Amygdala (tissue), 56 donors: ENCODE measurements around the gene ORC1.

ENCODE experiments used
- DNase-seq, 56 donors: peaks; one replicate each; lab custom pipeline; 2025; lab: John Stamatoyannopoulos, UW

Gene ORC1

DNA sequence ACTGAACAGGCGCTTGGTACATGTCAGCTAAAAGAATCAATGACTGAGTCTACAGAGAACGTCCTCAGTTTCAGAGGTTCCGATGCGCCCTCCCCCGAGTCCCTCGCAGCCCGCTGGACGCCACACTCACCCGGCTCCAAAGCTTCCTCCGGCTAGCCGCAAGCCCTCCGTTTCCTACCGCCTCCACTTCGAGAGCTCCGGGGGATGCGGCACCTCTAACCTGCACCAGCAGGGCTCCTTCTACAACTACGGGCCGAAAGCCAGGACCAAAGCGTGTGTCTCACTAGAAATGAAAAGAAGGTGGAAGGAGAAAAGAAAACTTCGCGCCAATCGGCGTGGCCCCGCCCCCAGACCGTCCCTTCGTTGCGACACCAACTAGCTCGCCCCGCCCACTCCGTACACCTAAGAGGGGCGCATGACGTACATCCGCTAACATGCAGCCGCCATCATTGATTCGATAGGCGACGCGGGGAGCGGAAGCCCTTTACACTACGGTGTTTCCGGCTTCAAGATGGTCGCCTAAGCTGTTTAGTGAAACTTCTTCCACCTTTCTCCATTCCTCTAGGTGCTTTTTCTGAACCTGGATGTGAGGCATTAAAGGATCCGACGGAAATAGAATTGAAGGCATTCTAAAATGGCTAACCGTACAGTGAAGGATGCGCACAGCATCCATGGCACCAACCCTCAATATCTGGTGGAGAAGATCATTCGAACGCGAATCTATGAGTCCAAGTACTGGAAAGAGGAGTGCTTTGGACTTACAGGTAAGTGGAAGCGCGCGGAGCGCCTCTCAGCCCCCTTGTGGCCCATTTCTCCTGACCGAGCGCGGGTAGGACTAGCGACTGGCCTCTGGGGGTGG lies at the start of gene ORC1, which contains the start of gene PRPF38A:
TSS of gene ORC1 (minus strand) at position 308 of the 859 bp plus-strand sequence. CDS start 2,200 bp downstream, outside the sequence.
TSS of gene PRPF38A (plus strand) at position 487 of the 859 bp plus-strand sequence. CDS start at position 635, 148 bp downstream.
- peak; percentile 36 to 98 (median 93) for DNase-seq

DNA sequence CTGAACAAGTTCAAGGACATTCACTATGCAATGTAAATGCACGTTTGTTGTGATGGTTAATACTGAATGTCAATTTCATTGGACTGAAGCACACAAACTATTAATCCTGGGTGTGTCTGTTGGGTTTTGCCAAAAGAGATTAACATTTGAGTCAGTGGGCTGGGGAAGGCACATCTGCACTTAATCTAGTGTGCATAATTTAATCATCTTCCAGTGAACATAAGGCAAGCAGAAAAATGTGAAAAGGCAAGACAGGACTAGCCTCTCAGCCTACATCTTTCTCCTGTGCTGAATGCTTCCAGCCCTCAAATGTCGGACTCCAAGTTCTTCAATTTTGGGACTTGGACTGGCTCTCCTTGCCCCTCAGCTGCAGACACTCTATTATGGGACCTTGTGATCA lies 40.2 kb upstream of the ORC1 start:
- DNase-seq: no peak

DNA sequence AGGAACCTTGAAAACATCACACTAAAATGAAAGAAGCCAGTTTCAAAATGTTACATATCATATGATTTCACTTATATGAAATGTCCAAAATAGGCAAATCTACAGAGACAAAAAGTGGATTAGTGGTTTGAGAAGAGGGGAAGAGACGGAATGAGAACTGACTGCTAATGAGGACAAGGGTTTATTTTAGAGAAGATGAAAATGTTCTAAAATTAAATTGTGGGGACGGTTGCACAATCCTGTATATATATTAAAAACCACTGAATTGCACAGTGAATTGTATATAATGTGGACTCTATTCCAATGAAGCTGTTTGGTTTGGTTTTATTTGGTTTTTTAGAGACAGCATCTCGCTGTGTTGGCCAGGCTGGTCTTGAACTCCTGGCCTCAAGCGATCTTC lies 35.8 kb upstream of the ORC1 start:
- DNase-seq: no peak

DNA sequence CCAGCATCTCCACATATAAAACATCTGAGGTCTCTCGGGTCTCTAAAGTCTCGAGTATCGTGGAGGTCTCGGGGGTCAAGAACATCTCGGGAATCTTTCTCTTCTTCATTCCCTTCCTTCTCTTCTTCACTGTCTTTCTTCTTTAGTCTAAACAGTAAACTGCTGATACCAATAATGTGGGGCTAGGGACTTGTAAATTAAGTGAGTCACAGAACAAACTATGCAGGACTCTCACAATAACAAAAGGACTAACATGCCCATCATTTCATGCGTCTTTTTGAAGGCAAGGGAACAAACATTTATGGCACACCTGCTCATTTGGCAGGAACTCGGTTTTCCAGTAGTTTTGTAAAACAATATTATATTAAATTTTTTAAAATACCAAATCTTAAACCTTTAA lies 32.6 kb upstream of the ORC1 start:
- DNase-seq: no peak

DNA sequence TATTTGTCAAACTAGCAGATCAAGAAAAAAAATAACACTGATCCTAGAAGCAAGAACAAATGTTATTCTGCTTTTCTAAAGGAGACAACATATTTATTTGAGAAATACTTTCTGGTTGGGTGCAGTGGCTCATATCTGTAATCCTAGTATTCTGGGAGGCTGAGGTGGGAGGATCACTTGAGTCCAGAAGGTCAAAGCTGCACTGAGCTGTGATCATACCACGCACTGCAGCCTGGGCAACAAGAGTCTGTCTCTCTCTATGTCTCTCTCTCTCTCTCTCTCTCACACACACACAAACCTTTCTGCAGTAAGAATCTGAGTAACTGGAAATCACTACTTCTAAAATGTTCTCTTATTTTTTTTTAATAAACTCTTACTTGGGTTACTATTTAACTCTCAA lies 31.4 kb upstream of the ORC1 start:
- no peak for DNase-seq

DNA sequence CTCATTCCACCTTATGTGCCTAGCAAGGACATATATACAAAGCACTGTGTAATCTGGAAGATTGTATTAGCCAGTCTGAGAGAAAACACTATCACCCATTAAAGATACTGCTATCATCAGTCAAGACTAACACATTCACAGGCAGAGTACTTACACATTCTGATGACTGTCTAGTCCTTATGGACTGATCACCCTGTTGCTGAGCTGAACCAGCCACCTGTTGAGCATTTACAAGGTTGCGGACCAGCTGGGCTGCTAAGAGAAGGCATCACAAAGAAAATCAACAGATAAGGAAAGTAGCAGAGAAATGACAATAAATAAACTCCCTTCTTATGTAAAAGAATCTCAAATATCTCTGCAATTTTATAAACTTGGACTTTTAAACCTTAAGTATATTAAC lies 31.0 kb upstream of the ORC1 start:
- no peak for DNase-seq

DNA sequence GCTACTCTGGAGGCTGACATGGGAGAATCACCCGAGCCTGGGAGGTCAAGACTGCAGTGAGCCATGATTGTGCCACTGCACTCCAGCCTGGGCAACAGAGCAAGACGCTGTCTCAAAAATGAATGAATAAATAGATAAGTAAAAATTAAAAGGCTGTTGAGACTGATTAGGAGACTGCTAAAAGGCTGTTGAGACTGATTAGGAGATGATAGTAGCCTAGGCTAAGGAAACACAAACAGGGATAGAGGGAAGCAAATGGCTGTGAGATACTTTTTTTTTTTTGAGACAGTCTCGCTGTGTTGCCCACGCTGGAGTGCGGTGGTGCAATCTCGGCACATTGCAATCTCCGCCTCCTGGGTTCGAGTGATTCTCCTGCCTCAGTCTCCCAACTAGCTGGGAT lies 28.6 kb upstream of the ORC1 start:
- DNase-seq: no peak

DNA sequence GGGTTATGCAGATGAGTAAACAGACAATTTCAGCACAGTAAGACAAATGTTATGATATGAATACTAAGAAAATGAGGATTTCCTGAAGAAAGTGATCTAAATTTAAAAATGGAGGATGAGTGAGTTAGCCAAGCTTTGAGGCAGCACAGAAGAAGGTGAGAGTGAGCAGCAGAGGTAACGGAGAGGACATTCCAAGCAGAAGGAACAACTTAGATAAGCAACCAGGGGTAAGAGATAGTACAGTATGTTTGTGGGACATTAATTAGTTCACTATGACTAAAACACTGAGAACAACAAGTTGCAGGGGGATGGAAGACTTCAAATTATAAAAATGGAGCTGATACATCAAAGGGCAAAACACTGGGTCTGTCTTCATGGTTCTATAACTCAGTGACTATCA lies 22.9 kb upstream of the ORC1 start:
- no peak for DNase-seq

DNA sequence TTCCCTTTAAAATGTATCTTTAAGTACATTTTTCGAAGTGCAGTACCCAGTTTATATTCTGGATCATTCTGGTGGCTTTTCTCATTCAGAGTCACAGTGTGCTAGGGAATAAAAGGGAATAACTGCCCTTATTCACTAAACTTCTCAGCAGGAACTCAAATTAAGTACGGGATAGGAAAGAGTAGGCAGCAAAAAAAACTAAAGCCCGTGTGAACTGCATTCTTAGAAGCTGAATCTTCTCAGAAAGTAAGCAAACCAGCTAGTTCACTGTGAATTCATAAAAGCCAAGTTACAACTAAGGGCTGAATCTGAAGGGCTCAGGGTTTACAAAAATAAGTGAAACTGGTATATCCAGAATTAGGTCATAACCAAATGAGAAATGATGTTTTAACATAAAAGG lies 22.1 kb upstream of the ORC1 start:
- DNase-seq: no peak

DNA sequence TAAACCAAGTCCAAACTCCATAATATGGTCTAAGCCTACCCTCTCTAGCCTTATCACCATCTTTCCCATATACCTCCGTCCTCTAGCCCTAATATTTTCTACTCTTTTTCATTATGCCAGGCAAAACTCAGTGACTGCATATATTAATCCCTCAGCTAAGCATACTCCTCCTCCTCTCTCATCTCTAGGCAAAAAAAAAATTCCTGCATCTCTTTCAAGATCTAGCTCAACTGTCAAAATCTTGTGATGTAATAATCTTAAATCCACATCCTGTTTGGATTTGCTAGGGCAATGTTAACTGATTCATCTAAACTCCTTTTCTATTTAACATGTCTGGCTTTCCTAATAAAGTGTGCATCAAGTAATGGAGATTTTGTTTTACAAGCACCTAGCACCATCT lies 20.6 kb upstream of the ORC1 start:
- no peak for DNase-seq

DNA sequence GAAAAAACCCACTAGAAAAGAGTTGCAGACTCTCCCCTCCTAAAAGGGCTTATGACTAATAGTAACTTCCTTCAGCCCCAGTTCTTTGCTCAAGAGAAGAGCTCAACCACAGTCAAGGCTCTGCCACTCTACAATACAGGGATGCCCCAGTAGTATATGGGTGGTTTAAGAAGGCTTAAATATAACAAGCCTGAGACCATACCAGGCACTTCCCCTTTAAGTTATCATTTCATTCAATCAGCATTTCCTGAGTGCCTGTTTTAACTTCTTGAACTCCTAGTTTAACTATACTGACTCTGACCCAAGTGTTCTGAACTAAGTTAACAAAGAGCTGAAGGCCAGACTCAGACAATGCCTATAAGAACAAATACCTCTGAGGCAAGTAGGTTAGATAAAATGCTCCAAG lies 20.0 kb upstream of the ORC1 start:
- no peak for DNase-seq

DNA sequence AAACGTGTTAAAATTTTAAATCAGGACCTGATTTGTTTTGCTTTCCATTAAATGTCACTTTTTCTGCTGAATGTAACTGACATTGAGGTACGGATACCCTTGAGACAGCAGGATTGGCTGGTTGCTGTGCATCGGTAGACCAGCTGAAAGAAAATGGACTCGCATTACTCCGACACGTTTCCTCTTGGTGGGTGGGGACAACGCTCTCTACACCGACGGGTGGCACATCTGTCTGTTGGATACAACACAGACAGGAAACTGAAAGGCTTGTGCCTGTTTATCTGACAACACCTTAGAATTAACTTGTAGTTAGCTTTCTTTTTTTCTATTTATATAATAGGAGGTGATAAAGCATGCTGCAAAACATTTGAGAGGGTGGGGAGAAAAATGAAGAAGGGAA lies 19.5 kb upstream of the ORC1 start:
- DNase-seq: no peak

DNA sequence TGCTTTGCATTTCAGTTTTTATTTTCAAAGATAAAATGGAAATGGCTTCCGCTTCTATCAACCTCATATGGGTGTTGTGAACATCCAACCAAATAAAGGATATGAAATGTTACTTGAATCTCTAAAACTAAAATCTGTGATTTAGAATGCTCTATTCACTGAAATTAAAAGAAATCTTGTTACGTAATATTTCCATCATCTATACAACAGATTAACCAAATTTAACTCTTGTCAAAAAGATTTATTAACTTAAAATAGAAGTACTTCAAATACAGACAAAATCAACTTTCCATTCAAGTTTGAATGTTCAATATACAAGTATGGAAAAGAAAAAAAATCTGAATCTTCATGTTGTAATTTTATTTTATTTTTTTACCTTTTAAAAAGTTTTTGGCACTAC lies 18.8 kb upstream of the ORC1 start:
- no peak for DNase-seq

DNA sequence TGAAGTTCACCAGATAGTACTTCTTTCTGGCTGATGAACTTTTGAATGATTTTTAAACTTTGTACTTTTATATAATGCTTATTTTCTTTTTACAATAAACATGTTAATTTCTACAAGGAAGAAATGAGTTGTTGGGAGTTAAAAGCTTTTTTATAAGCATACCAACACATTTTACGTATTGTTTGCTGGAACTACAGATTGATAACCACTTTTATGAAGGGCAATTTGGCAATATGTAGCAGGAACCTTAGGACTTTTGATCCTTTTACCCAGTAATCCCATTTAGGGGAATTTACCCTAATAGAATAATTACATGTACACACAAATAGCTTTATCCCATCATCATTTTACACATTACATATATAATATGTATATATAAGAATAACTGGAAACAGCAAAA lies 16.5 kb upstream of the ORC1 start:
- DNase-seq: no peak

DNA sequence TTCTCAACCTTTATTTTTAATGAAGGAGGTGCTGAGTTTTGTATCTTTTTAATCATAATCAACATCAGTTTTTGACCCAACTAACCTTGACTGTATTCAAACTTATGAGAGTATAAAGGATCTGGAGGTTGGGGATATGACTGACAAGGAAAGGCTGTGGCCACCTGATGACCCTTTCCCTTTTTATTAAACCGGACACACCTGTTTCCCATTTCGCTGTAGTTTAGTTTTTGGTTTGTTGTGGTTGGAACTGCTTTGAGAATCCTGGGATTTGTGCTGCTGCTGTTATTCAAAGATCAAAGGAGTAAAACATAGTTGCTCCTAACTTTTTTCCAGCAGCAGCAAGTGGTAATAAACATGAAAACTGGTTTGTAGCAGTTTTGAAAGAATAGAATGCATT lies 12.6 kb upstream of the ORC1 start:
- no peak for DNase-seq

DNA sequence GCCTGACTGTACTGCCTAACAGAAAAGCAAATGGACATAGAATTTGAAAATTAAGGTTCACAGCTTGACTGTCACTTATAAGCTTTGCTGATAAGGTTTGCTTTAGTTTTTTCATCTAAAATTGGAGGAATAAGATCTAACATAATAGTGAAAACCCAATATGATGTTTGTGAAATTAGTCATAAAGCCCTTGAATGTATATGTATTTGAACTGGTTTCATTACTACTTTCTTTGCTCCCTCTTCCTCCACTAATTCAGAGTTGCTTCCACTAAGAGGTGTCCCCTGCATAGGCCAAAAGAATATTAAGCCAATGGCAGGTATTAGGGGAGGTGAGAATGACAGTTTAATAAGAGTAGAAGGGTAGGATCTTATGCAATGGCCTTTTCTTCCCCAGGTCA lies 10.7 kb upstream of the ORC1 start:
- no peak for DNase-seq

DNA sequence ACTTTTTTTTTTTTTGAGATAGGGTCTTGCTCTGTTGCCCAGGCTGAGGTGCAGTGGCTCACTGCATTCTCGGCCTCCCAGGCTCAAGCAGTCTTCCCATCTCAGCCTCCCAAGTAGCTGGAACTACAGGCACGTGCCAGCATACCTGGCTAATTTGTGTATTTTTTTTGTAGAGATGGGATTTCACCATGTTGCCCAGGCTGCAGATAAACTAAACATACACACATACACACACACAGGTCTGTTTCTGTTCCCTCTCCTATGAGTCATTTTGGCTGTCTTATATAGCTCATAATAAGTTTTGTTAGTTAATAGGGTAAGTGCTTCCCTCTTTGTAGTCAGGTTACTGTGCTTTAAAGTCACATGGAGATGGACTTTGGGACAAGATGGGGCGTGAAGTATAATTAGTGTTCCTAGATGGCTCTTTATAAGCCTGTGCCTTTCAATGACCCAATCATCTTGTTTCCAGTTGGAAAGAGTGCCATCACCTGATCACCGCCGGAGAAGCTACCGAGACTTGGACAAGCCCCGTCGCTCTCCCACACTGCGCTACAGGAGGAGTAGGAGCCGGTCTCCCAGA lies 9.3 kb upstream of the ORC1 start:
- DNase-seq: no peak

DNA sequence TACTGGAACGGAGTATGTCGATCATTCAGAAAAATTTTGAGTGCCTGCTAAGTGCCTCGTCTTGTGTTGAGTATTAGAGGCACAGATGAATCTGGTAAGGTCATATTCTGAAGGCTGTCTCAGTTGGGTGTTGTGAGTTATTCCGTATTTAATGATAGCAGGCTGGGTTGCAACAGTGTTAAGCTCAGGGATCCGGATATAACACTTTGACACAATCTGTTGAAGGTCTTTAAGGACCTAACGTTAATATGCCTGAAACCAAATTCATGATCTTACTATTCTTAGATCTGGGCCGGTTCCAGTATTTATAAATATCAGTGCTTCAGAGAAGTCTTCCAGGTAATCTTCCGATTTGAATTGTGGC lies 734 bp upstream of the ORC1 start:
- DNase-seq: no peak

DNA sequence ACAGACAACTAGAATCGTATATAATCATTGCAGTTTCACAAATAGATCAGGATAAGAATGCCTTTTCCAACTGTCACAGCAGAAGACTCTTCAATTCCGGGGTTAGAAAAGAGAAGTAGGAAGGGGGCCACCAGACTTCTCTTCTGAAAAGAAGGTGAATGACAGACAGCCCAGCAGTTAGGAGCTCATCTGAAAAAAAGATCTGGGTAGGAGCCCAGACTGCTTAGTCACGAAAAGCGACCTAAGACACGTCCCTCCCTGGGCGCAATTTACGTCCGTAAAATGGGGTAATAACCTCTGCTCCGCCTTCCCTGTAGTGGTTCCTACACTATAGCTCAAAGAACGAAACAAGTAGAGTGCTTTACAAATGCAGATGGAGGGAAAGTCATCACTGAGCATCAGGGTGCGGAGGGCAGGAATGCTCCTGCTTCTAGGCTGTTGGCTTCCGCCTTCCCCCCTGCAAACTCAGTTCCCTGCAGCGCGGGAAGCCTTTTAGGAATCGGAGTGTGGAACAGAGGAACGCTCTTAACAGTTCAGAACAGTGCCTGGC lies 582 bp downstream of the ORC1 start:
- peak in 1 of 56 donors; percentile 18 for DNase-seq

DNA sequence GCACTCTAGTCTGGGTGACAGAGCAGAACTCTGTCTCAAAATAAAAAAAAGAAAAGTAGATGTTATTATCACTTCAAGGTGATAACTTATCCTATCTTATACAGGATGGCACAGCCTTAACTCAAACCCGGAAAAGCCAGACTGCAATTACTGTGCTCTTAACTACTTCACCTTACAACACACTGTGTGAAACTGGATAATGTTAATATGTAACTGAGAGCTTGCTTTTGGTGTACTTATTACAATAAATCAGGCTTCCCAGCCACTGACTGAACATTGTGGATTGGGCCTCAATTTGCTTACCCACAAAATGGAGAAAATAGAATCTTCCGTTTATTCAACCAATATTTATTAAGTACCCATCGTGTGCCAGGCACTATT lies 1.4 kb downstream of the ORC1 start:
- no peak for DNase-seq

DNA sequence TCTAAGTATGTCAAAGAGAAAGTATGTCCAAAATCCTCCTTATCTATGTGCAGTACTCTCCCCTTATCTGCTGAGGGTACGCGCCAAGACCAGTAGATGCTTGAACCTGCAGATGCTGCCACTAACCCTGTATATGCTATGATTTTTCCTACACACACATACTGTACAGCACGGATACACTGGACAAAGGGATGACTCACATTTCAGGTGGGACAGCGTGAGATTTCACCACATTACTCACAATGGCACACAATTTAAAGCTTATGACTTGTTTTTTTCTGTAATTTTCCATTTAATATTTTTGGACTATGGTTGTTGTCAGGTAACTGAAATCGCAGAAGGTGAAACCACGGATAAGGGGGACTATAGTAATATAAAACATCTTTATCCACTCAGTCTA lies 4.1 kb downstream of the ORC1 start:
- DNase-seq: no peak

DNA sequence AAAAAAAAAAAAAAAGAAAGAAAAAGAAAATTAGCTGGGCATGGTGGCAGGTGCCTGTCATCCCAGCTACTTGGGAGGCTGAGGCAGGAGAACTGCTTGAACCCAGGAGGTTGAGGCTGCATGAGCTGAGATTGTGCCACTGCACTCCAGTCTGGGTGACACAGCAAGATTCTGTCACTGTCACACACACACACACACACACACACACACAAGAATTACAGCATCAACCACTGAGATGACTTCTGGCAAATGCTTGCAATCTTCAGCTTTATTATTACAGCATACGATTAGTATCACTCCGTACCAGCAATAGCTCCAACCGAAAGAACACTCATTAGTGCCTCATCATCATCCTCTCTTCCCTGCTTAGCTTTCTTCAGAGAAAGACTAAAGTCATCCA lies 4.6 kb downstream of the ORC1 start:
- no peak for DNase-seq
